Measurements from ENCODE around the gene ZMYND12.

ZMYND12 gene

GRCh38 chr1:42403880-42404400 is 51.9 kb downstream of the ZMYND12 start:
- Histone ChIP-seq H3K9me3 (ENCODE audit: severe bottlenecking) (no peaks in the 10 kb centered on the region), H3K36me3 (peaks cover 36% of the 10 kb centered on the region), H3K27ac (no peak overlapping the region), H3K27me3 (ENCODE audit: insufficient read depth, low read depth, severe bottlenecking) (no peaks in the 10 kb centered on the region), H3K4me3 (ENCODE audit: low read depth, low read length) (no peak overlapping the region)
- no peak for TF ChIP-seq CTCF (IDR thresholded peaks at IDR 0.05; ENCODE audit: low read depth, low read length)
- no peak for DNase-seq

GRCh38 chr1:42399315-42400100 is 56.3 kb downstream of the ZMYND12 start:
- Histone ChIP-seq H3K27me3 (ENCODE audit: insufficient read depth, low read depth, severe bottlenecking) (no peaks in the 10 kb centered on the region), H3K9me3 (ENCODE audit: severe bottlenecking) (no peaks in the 10 kb centered on the region), H3K27ac (no peak overlapping the region), H3K36me3 (peaks cover 14% of the 10 kb centered on the region), H3K4me3 (ENCODE audit: low read depth, low read length) (no peak overlapping the region)
- TF ChIP-seq CTCF (IDR thresholded peaks at IDR 0.05; ENCODE audit: low read depth, low read length): no peak
- no peak for DNase-seq

- no peaks in the 10 kb centered on the region; the same call in 1 of the 2 replicates for H3K36me3 ChIP-seq
- no peaks in the 10 kb centered on the region for H3K9me3 ChIP-seq (ENCODE audit: severe bottlenecking)
- DNase-seq: no peak
- no peak for TF ChIP-seq CTCF (IDR thresholded peaks at IDR 0.05; ENCODE audit: low read depth, low read length)
- no peak overlapping the region for H3K27ac ChIP-seq
- no peaks in the 10 kb centered on the region for H3K27me3 ChIP-seq (ENCODE audit: insufficient read depth, low read depth, severe bottlenecking)
- no peak overlapping the region for H3K4me3 ChIP-seq (ENCODE audit: low read depth, low read length)
Measured at GRCh38 chr1:42392967-42393848, 62.6 kb downstream of the ZMYND12 start.

GRCh38 chr1:42392255-42392654 is 63.6 kb downstream of the ZMYND12 start:
- H3K4me3 ChIP-seq (ENCODE audit: low read depth, low read length): no peak overlapping the region
- H3K9me3 ChIP-seq (ENCODE audit: severe bottlenecking): no peaks in the 10 kb centered on the region
- no peak overlapping the region for H3K27ac ChIP-seq
- no peak for TF ChIP-seq CTCF (IDR thresholded peaks at IDR 0.05; ENCODE audit: low read depth, low read length)
- no peaks in the 10 kb centered on the region for H3K27me3 ChIP-seq (ENCODE audit: insufficient read depth, low read depth, severe bottlenecking)
- DNase-seq: no peak
- no peaks in the 10 kb centered on the region; the same call in 1 of the 2 replicates for H3K36me3 ChIP-seq

GRCh38 chr1:42386051-42386450 is 69.8 kb downstream of the ZMYND12 start:
- peaks cover 2% of the 10 kb centered on the region; the same call in 1 of the 2 replicates for H3K36me3 ChIP-seq
- H3K9me3 ChIP-seq (ENCODE audit: severe bottlenecking): no peaks in the 10 kb centered on the region
- H3K4me3 ChIP-seq (ENCODE audit: low read depth, low read length): no peak overlapping the region
- DNase-seq: no peak
- H3K27me3 ChIP-seq (ENCODE audit: insufficient read depth, low read depth, severe bottlenecking): no peaks in the 10 kb centered on the region
- H3K27ac ChIP-seq: no peak overlapping the region
- TF ChIP-seq CTCF (IDR thresholded peaks at IDR 0.05; ENCODE audit: low read depth, low read length): no peak

All from WERI-Rb-1 (cell line).